ENCODE results near the gene THNSL1. TPM values are rescaled to one million over a fixed set of nuclear protein-coding genes. Genes with fewer than 3 reads are reported as not detected.

Gene THNSL1
- total RNA-seq, 1 experiment from 2014 or later = 7.6 TPM

- BruUV-seq (replicated peaks) = no TSS peak
- intact Hi-C loops (cut with micrococcal nuclease) = no loop called here
- Mint-ChIP-seq H3K9me3 (ENCODE audit: unreplicated experiment) (no peaks in the 10 kb centered on the region), H3K27ac (ENCODE audit: low read depth, unreplicated experiment) (no peak overlapping the region), H3K4me1 (ENCODE audit: insufficient read depth, unreplicated experiment) (peaks cover 9% of the 10 kb centered on the region), H3K4me3 (ENCODE audit: unreplicated experiment) (no peak overlapping the region), H3K27me3 (ENCODE audit: insufficient read depth, unreplicated experiment) (no peaks in the 10 kb centered on the region), H3K36me3 (ENCODE audit: insufficient read depth, unreplicated experiment) (no peaks in the 10 kb centered on the region)
- CTCF ChIA-PET = interaction anchor here (1.2 to 5.3 kb wide), 7 partner anchors 9 to 190 kb away, joined by 3 to 27 read pairs (median 7); no protein-coding TSS in a partner anchor
- TF ChIP-seq CTCF (IDR thresholded peaks at IDR 0.05; ENCODE audit: unreplicated experiment) = no peak
- POLR2A ChIA-PET = no interaction called here
- DNase-seq (ENCODE audit: unreplicated experiment) = no peak
Observed at GRCh38 chr10:25036381-25036780, 20.0 kb downstream of the THNSL1 start.

GRCh38 chr10:25038325-25038724 is 21.9 kb downstream of the THNSL1 start:
- Mint-ChIP-seq H3K4me1 (ENCODE audit: insufficient read depth, unreplicated experiment) (peaks cover 9% of the 10 kb centered on the region), H3K27ac (ENCODE audit: low read depth, unreplicated experiment) (no peak overlapping the region), H3K27me3 (ENCODE audit: insufficient read depth, unreplicated experiment) (no peaks in the 10 kb centered on the region), H3K9me3 (ENCODE audit: unreplicated experiment) (no peaks in the 10 kb centered on the region), H3K36me3 (ENCODE audit: insufficient read depth, unreplicated experiment) (no peaks in the 10 kb centered on the region), H3K4me3 (ENCODE audit: unreplicated experiment) (no peak overlapping the region)
- BruUV-seq (replicated peaks) = no TSS peak
- no peak for TF ChIP-seq CTCF (IDR thresholded peaks at IDR 0.05; ENCODE audit: unreplicated experiment)
- DNase-seq (ENCODE audit: unreplicated experiment) = no peak
- intact Hi-C loops (cut with micrococcal nuclease) = no loop called here
- ChIA-PET POLR2A (interaction anchor here (0.6 kb wide), 1 partner anchor 1470 kb away, joined by 3 read pairs; no protein-coding TSS in a partner anchor), CTCF (interaction anchor here (0.6 to 5.3 kb wide), 4 partner anchors 13 to 97 kb away, joined by 3 to 27 read pairs (median 18); no protein-coding TSS in a partner anchor)

GRCh38 chr10:25039531-25039930 is 23.1 kb downstream of the THNSL1 start:
- Mint-ChIP-seq H3K36me3 (ENCODE audit: insufficient read depth, unreplicated experiment) (no peaks in the 10 kb centered on the region), H3K27ac (ENCODE audit: low read depth, unreplicated experiment) (no peak overlapping the region), H3K4me3 (ENCODE audit: unreplicated experiment) (no peak overlapping the region), H3K4me1 (ENCODE audit: insufficient read depth, unreplicated experiment) (peaks cover 9% of the 10 kb centered on the region), H3K27me3 (ENCODE audit: insufficient read depth, unreplicated experiment) (no peaks in the 10 kb centered on the region), H3K9me3 (ENCODE audit: unreplicated experiment) (no peaks in the 10 kb centered on the region)
- BruUV-seq (replicated peaks) = no TSS peak
- intact Hi-C loops (cut with micrococcal nuclease) = no loop called here
- ChIA-PET CTCF (interaction anchor here (0.6 to 2.0 kb wide), 6 partner anchors 12 to 435 kb away, joined by 3 to 17 read pairs (median 4); no protein-coding TSS in a partner anchor), POLR2A (no interaction called here)
- no peak for DNase-seq (ENCODE audit: unreplicated experiment)
- no peak for TF ChIP-seq CTCF (IDR thresholded peaks at IDR 0.05; ENCODE audit: unreplicated experiment)

GRCh38 chr10:25046641-25047040 is 30.2 kb downstream of the THNSL1 start:
- ChIA-PET CTCF (interaction anchor here (0.6 to 4.8 kb wide), 3 partner anchors 21 to 663 kb away, joined by 3 to 32 read pairs (median 4); no protein-coding TSS in a partner anchor), POLR2A (interaction anchor here (1.0 kb wide), 1 partner anchor 16 kb away, joined by 3 read pairs; no protein-coding TSS in a partner anchor)
- Mint-ChIP-seq H3K36me3 (ENCODE audit: insufficient read depth, unreplicated experiment) (no peaks in the 10 kb centered on the region), H3K4me3 (ENCODE audit: unreplicated experiment) (no peak overlapping the region), H3K27ac (ENCODE audit: low read depth, unreplicated experiment) (no peak overlapping the region), H3K4me1 (ENCODE audit: insufficient read depth, unreplicated experiment) (peaks cover 17% of the 10 kb centered on the region), H3K27me3 (ENCODE audit: insufficient read depth, unreplicated experiment) (no peaks in the 10 kb centered on the region), H3K9me3 (ENCODE audit: unreplicated experiment) (no peaks in the 10 kb centered on the region)
- no TSS peak for BruUV-seq (replicated peaks)
- intact Hi-C loops (cut with micrococcal nuclease) = no loop called here
- TF ChIP-seq CTCF (IDR thresholded peaks at IDR 0.05; ENCODE audit: unreplicated experiment) = no peak
- no peak for DNase-seq (ENCODE audit: unreplicated experiment)

All from MCF 10A (cell line).